Right atrium auricular region (tissue), 2 donors: ENCODE measurements around the gene ZNF407. TPM values are rescaled to one million over a fixed set of nuclear protein-coding genes. Genes with fewer than 3 reads are reported as not detected.

ENCODE experiments used
- DNase-seq: peaks from one replicate; pipeline ENCODE4 v3.0.0-alpha.2; 2019; ENCODE audit warnings: low spot score
- H3K27ac ChIP-seq, 2 donors: fragments of 200-600 bp; sonication (generic); 1 replicate in 1 of 2; 2 replicates in 1 of 2; pipeline ENCODE4 v1.5.1; 2016 to 2019
- H3K27me3 ChIP-seq, 2 donors: fragments of 200-600 bp; sonication (generic); one replicate each; pipeline versions ENCODE4 v1.5.1 to v1.6.0; 2017 to 2019
- H3K36me3 ChIP-seq: fragments of 200-600 bp; sonication (generic); one replicate; pipeline ENCODE4 v1.5.1; 2016
- H3K4me1 ChIP-seq, 2 donors: fragments of 200-600 bp; sonication (generic); one replicate each; pipeline versions ENCODE4 v1.5.1 to v1.6.0; 2017 to 2019
- H3K4me3 ChIP-seq, 2 donors: fragments of 200-600 bp; sonication (generic); 1 replicate in 1 of 2; 2 replicates in 1 of 2; pipeline ENCODE4 v1.5.1; 2017 to 2019; ENCODE audit warnings: mild to moderate bottlenecking in 1 of 2, moderate library complexity in 1 of 2
- H3K9me3 ChIP-seq, 2 donors: fragments of 200-600 bp; sonication (generic); one replicate each; pipeline ENCODE4 v1.5.1; 2019
- CTCF ChIP-seq, 2 donors: fragments of 200-600 bp; sonication (generic); IDR thresholded peaks; one replicate each; pipeline ENCODE4 v1.5.1; 2019; ENCODE audit warnings: antibody characterized with exemption in 2 of 2
- total RNA-seq, 2 donors: library from RNA; depleted of rRNA; stranded (reverse); fragments of >200 nt; gene quantifications; one replicate each; pipeline ENCODE4 v1.1.0, GENCODE V29; 2016

ZNF407 gene
- total RNA-seq, 2 donors from 2014 or later: 7.8 to 8.7 TPM

GRCh38 chr18:75111760-75112159 lies 514.1 kb downstream of the ZNF407 start:
- H3K27me3 ChIP-seq: no peaks in the 10 kb centered on the region
- no peak for DNase-seq
- no peaks in the 10 kb centered on the region for H3K9me3 ChIP-seq
- H3K36me3 ChIP-seq: no peaks in the 10 kb centered on the region
- H3K27ac ChIP-seq: no peak overlapping the region
- no peak overlapping the region for H3K4me3 ChIP-seq
- TF ChIP-seq CTCF (IDR thresholded peaks at IDR 0.05): no peak
- no peaks in the 10 kb centered on the region for H3K4me1 ChIP-seq

- Histone ChIP-seq H3K9me3 (no peaks in the 10 kb centered on the region), H3K4me1 (no peaks in the 10 kb centered on the region), H3K27me3 (no peaks in the 10 kb centered on the region), H3K4me3 (no peak overlapping the region), H3K36me3 (no peaks in the 10 kb centered on the region), H3K27ac (no peak overlapping the region)
- TF ChIP-seq CTCF (IDR thresholded peaks at IDR 0.05): no peak
- no peak for DNase-seq
These were observed 514.8 kb downstream of the ZNF407 start for GRCh38 chr18:75112186-75113096.

GRCh38 chr18:75113455-75113854 lies 515.8 kb downstream of the ZNF407 start:
- no peaks in the 10 kb centered on the region for H3K36me3 ChIP-seq
- H3K27ac ChIP-seq: no peak overlapping the region
- TF ChIP-seq CTCF (IDR thresholded peaks at IDR 0.05): no peak
- H3K27me3 ChIP-seq: no peaks in the 10 kb centered on the region
- no peak overlapping the region for H3K4me3 ChIP-seq
- DNase-seq: no peak
- H3K4me1 ChIP-seq: no peaks in the 10 kb centered on the region
- H3K9me3 ChIP-seq: no peaks in the 10 kb centered on the region

GRCh38 chr18:75114231-75114764 lies 516.6 kb downstream of the ZNF407 start:
- Histone ChIP-seq H3K4me3 (no peak overlapping the region), H3K27me3 (no peaks in the 10 kb centered on the region), H3K9me3 (no peaks in the 10 kb centered on the region), H3K27ac (no peak overlapping the region), H3K36me3 (no peaks in the 10 kb centered on the region), H3K4me1 (no peaks in the 10 kb centered on the region)
- TF ChIP-seq CTCF (IDR thresholded peaks at IDR 0.05): no peak
- no peak for DNase-seq

Other genes with a start within 250 kb of the ZNF407 start
- 1 to 10 TPM in 1 of 2 donors, not detected in 1; 2.6 TPM for gene DIPK1C, start 140.6 kb upstream of the ZNF407 start, total RNA-seq
- gene CNDP2, start 101.5 kb upstream of the ZNF407 start, total RNA-seq: 10 to 100 TPM; 31.2 to 62.6 TPM
- gene CNDP1, start 63.4 kb upstream of the ZNF407 start, total RNA-seq: not detected